RPMI7951 (cell line): Measurements from ENCODE around the gene NOL4. TPM values are rescaled to one million over a fixed set of nuclear protein-coding genes. Genes with fewer than 3 reads are reported as not detected.
A peak's percentile ranks its signal among the peaks of the same experiment; 100 is the strongest.
"Not testable (repeated sequence)": the region's sequence is repeated elsewhere in the genome, so short reads cannot be mapped to it uniquely, and the experiment has no call there.

Source experiments
- DNase-seq: peaks from one replicate; pipeline ENCODE4 v3.0.0-alpha.2; 2012; ENCODE audit warnings: low read depth
- total RNA-seq: library from RNA; depleted of rRNA; stranded (reverse); fragments of >200 nt; shearing (Covaris generic); gene quantifications from 2 replicates; pipeline ENCODE4 v1.2.3, GENCODE V29; 2014; rRNA removed

The NOL4 gene, protein sequence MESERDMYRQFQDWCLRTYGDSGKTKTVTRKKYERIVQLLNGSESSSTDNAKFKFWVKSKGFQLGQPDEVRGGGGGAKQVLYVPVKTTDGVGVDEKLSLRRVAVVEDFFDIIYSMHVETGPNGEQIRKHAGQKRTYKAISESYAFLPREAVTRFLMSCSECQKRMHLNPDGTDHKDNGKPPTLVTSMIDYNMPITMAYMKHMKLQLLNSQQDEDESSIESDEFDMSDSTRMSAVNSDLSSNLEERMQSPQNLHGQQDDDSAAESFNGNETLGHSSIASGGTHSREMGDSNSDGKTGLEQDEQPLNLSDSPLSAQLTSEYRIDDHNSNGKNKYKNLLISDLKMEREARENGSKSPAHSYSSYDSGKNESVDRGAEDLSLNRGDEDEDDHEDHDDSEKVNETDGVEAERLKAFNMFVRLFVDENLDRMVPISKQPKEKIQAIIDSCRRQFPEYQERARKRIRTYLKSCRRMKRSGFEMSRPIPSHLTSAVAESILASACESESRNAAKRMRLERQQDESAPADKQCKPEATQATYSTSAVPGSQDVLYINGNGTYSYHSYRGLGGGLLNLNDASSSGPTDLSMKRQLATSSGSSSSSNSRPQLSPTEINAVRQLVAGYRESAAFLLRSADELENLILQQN
- not detected in 2 replicates for total RNA-seq

DNA sequence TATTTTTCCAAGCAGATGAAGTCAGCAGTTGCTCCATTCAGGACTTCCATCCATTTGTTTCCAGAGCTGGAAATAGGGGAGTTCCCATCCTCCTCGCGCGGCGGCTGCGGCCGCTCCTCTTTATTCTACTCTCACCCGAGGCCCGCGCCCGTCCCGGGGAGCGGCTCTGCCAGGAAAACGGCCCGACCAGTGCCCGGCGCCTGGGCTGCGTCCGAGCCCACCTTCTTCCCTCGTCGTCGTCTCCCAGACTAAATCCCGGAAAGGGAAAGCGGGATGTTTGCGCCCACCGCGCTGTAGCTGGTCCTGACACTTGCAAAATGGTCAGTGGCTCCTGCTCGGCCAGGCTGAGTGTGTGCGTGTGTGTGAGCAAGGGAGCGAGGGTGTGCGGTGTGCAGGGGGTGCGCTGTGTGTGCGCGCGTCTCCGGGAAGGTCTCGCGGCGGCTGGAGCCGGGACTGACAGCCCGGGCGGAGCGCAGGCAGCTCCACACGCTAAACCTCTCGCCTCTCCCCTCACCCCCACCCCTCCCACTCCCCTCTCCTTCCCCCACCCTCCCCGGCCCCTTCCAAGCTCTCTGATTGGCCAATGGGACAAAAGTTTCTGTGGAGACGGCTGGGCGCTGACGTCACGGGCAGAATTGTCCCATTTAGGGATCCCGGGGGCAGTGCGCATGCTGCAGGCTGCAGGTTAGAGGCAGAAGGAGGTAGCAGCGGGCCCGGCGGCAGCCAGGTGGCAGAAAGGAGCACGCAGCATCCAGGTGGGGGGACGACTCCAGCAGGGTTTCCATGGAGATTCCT lies at the start of gene NOL4:
TSS of gene NOL4 (minus strand) at position 491 of the 795 bp plus-strand sequence. CDS start 1,660 bp downstream, outside the sequence.
- DNase-seq = no peak

DNA sequence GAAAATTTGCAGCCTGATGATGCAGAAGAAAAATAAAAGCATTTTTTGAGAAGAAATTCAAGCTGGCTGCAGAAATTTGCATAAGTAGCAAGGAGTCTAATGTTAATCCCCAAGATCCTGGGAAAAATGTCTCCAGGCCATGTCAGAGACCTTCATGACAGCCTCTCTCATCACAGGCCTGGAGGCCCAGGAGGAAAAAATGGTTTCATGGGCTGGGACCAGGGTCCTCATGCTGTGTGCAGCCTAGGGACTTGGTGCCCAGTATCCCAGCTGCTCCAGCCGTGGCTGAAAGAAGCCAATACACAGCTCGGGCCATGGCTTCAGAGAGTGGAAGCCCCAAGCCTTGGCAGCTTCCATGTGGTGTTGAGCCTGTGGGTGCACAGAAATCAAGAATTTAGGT lies 41.3 kb upstream of the NOL4 start:
- DNase-seq = not testable (repeated sequence)

DNA sequence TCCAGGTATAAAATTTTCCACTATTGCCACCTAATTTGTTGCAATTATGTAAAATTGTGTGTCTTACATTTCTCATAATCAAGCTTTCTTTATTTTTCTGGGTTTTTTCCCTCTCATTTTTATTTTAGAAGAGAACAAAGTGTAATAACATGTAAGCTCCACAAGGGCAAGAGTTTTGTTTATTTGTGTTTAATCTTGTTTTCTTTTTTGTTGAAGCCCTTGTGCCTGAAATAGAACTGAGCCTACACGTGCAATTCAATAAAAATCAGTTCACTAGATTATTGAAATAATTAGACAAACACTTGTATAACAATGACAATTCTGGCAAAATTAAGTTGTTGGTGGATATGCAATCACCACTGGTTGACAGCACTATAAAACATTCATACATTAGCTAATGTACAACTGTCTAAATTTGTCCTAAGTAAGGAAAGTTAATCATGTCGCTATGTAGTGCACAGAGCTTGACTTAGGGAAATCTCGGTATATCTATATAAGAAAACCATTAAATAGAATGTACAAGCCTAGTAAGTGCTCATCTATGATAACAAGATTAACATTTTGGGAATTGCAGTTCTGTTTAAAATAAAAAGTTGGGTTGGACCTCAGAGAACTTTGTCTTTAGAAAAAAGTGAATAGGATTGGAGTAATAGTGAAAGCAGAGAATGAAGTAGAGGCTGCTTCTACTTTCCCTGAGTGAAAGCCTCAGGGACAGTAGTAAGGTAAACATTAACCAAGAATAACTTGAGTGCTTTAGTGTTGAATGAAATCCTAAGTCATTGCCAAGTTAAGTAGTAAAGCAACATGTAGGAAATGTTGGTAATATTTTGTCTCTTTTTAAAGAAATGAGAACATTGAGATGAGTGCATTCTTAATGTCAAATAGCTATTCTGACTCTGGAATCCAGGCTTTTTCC lies 37.4 kb upstream of the NOL4 start:
- no peak for DNase-seq

DNA sequence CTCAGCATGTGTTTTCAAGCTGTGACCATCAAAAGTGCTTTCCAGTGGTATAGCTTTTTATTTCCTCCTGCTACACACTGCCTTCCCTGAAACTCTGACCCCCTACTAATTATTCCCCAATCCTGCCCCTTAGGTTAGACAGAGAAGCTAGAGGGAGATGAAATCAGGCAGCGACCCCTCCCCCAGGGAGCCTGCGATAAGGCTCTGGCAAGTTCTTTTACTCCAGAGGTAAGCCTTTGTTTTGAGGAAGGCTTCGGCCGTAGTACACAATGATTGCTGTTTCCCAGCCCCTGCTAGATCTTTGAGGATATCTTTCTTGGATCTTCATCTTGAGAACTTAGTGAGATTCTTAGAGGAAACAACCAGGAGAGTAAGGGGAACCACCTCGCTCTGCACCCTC lies 33.5 kb upstream of the NOL4 start:
- no peak for DNase-seq

DNA sequence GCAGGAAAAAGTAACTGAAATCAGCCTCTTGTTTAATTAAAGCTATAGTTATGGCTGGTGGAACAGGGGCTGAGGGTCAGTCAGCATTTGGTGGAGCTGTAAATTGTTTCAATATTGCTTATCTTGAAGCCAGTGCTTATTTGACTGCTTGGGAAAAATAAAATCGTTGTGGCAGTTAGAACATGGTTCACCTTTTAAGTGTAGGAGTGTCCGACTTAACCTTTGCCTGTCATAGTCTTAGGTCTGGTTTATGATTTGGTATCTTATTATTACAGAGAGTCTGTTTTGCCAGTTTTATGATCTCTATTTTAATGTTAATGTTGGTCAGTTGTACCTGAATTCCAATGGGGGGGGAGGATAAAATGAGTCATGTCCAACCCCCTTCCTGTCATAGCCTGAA lies 27.2 kb upstream of the NOL4 start:
- no peak for DNase-seq

DNA sequence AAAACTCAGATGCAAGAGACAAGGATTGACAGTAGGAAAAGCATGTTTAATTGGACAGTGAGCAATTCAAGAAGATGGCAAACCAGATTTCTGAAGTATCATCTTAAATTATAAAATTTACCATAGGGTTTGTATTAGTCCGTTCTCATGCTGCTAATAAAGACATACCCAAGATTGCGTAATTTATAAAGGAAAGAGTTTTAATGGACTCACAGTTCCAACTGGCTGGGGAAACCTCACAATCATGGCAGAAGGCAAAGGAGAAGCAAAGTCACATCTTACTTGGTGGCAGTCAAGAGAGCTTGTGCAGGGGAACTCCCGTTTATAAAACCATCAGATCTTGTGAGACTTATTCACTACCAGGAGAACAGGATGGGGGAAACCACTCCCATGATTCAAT lies 24.0 kb upstream of the NOL4 start:
- no peak for DNase-seq

DNA sequence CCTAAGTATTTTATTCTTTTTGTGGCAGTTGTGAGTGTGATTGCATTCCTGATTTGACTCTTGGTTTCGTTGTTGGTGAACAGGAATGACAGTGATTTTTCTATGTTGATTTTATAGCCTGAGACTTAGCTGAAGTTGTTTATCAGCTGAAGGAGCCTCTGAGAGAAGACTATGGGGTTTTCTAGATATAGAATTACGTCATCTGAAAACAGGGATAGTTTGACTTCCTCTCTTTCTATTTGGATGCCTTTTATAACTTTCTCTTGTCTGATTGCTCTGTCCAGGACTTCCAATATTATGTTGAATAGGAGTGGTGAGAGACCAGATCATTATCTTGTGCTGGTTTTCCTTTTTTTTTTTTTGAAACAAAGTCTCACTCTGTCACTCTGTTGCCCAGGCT lies 18.0 kb upstream of the NOL4 start:
- DNase-seq = no peak

DNA sequence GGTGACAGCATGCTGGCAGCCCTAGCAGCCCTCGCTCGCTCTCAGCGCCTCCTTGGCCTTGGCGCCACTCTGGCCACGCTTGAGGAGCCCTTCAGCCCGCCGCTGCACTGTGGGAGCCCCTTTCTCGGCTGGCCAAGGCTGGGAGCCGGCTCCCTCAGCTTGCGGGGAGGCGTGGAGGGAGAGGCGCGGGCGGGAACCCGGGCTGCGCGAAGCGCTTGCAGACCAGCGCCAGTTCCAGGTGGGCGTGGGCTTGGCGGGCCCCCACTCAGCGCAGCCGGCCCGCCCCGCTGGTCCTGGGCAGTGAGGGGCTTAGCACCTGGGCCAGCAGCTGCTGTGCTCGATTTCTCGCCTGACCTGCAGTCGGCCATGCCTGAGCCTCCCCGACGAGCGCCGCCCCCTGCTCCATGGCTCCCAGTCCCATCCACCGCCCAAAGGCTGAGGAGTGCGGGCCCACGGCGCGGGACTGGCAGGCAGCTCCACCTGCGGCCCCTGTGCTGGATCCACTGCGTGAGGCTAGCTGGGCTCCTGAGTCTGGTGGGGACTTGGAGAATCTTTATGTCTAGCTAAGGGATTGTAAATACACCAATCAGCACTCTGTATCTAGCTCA lies 9.2 kb upstream of the NOL4 start:
- DNase-seq = not testable (repeated sequence)

DNA sequence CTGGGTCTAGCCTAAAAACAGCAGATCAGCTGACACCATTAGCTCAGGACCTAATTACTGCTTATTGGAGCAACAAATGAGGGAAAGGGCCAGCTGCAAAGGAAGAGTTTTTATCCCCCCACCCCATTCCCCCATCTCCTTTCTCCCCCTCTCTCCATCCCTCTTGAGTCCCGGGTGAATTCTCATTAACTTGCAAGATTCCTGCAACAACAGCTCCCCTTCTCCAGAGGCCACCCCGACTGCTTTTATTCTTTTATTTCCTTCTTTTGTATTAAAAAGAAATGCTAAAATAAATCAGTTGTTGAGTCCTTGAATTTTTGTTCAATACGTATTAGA lies 473 bp upstream of the NOL4 start:
- DNase-seq = no peak

DNA sequence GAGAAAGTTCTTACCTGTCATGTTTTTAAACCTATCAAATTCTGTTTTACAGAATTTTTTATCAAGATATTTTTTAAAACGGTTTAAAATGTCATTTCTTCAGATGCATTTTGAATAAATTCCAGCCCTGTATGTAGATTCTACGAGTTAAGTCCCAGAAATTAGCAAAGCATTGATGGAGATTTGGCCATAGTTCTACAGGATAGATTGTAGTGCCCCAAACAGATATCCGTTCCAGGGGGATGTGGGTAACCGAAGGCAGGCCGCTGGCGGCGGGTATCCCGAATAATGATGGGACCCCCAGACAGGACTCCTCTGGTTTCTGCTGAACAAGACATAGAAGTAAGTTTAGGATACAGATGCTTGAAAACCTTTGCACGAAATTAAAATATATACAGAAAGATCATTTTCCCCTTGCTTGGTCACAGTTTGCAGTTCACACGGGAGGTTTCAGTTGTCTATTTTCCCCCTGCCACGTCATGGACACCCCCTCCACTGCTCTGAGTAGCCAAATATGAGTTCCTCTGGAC lies 755 bp downstream of the NOL4 start:
- no peak for DNase-seq

DNA sequence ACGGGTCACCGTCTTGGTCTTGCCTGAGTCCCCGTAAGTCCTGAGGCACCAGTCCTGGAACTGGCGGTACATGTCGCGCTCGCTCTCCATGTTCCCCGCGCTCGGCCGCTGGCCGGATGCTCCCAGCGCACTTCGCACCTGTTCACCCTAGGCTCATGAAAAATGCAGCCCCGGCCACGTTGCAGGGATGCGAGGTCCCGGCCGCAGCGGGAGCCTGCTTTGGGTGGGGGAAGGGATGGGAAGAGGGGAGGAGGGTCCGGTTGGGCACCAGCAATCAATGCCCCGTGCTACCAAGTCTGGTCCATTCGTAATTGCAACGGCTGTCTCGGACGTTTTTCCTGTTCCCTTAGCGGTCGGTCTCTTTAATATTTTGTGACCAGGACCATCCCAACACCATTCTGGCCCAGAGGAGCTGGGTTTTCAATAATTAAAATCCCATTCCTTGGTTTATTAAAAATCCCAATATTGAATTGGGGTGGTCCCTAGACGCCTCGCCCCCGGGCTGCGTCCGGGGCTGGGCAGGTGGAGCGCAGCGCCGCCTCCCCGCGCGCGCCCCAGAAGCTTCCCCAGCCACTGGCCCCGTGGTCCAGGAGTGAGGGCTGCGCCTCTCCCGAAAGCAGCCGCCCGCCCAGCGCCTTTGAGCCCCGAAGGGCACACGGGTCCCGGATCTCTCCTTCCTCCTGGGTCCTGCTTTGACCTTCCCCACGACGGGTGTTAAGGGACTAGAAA lies 1.4 kb downstream of the NOL4 start:
- no peak for DNase-seq

DNA sequence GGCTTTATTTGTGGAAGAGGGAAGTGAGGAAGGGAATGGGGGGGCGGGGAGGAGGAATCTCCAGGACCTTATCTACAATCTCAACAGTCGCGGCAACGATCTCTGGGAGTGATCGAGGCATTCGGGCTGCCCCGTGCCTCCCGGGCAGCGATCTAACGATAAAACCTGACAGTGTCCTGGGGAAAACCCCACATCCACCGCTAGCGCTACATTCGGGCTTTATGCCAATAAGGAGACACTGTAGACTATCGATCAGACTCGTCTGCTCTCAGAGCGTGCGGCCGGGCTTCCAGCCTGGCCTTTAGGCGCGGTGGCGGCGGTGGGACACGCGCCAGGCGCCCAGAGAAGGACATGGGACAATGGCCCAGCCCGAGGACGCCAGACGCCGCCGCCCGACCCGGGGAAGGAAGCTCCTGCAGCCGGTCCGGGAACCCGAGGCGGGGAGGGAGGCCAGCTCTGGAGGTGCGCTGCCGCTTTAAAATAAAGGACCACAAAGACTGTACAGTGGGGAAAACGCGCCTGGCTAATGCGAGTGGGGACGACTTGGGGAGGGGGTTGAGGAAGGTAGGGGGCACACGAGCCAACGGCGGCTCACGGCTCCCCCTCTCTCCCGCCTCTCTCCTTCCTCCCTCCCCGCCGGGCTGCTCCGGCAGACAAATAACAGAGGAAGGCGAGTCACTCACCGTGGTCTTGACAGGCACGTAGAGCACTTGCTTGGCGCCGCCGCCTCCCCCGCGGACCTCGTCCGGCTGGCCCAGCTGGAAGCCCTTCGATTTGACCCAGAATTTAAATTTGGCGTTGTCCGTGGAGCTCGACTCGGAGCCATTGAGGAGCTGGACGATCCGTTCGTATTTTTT lies 2.2 kb downstream of the NOL4 start:
- peak; percentile 14 for DNase-seq

DNA sequence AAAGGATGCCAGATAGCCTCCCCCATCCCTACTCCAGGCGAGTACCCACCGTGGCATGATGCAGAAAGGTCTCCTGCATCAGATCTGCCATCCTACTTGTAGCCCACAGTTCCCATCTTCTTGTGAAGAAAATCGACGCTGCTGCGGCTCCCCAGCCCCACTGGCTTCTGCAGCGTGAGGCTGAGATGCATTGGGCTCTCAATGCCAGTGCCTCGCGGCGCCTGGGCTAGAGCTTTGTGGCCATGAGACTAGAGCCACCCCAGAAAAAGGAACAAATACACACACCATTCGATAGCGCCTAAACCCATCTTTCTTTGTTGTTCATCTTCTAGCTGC lies 2.8 kb downstream of the NOL4 start:
- DNase-seq = no peak

DNA sequence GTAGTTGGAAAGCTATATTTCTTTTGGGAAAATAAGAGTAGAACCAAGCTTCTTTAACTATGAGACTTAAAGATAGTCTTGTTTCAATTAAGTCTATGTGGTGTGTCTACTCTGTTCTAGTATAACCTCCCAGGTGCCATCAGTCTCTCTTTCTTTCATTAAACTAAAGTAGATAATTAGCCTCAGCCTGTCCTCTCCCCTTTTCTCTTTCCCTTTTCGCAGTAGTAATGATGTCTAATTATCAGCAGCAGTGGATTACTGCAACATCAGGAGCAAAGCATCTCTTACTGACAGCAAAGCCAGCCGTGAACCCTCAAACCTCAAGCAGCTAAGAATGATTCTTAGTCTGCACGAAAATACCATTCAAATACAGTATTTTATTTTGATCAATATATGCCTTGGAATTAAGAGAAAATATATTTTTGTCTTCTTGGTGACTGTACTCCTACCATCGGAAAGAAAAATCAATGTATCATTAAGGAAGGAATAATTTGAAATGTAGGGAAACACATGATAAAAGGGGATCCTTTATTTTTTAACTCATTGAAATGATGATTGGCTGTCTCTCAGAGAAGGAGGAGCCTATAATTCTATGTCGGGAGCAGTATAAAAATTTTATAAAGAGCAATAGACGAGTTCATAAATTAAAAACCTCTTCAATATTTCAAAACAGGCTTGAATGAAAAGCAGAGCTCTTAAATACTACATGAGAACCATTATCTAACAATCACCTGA lies 4.5 kb downstream of the NOL4 start:
- DNase-seq = no peak

DNA sequence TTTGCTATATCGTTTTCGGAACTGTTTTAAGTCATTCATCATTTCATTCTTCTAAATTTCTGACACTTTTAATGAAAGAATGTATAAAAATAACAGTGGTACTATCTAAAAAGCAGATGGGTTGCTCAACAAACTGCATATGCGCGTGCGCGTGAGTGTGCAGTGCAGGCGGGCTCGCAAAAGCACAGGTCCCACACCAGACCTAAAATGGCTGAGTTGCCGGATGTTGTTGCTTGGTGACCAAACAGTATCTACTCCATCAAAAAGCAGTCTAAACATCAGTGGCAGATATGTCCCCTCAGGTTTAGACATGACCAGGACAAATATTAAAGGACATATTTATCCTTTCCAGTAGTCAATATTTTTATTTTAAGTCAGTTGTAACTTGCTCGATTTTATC lies 5.1 kb downstream of the NOL4 start:
- DNase-seq = no peak

DNA sequence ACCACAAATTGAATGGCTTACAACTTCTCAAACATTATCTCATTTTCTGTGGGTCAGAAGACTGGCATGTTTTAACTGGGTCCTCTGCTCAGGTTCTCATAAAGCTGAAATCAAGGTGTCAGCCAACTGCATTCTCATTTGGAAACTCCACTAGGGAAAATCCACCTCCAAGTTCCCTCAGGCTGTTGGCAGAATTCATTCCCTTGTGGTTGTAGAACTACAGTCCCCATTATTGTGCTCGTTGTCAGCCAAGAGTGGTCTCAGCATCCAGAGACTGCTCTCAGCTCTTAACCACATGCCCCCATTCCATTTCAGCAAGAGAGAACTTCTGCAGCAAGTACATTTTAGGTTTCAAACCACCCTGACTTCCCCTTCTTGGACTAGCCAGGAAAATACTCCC lies 12.2 kb downstream of the NOL4 start:
- DNase-seq = no peak

DNA sequence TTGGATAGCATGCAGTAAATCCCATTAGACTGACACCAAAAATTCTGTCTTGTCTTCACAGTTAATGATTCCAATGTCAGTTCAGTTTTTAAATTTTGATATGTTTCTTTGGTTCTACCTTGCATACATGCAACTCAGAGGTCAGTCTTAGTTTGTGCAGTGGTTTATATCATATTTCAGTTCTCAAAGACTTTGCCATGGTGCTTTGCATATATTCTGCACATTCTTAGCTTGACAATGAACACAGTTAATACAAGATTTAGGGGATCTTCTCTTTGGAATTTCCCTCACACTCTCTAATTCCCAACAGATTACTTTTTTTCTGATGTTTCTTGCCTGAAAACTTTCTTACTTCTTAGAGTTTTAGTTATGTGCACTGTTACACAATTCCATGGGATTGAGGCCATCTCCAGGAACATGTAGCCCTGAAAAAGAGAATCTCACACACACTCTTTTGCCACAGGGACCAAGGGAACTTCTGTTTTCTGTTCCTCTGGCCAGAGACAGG lies 17.3 kb downstream of the NOL4 start:
- DNase-seq = no peak

DNA sequence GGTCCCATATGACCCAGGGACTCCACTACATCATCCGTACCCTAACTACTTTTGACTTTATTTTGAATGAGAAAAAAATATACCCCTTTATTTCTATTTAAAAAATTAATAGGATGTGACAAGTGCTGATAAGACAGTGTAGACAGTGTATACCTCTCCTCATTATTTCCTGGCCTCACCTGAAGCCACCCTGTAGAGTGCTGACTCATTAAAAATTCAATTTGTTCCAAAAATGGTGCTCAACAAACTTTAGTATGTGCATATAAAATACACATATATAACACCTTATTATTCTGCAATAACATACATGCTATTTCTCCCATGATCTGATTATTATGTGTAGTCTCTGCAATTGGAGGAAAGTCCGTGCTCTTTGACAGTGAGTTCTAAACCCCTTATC lies 20.8 kb downstream of the NOL4 start:
- DNase-seq = no peak

DNA sequence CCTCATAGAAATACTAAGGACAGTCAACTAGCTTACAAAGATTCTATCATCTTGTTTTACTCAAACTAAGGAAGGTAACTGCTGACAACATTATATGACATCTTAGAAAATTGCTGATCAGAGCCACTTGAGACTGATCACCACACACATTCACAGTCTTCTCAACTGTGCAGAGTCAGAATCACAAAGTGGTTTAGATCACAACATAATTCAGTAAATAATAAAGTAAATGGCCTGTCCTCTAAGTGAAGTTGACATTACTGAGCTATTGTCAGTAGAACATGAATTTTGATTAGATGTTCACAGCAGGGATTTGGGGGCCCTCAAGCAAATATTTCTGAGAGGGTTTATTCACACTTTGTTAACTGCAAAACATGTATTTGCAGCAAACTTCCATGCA lies 28.5 kb downstream of the NOL4 start:
- DNase-seq = no peak
